ENCODE measurements around the gene CERS6.

The CERS6 gene

DNA sequence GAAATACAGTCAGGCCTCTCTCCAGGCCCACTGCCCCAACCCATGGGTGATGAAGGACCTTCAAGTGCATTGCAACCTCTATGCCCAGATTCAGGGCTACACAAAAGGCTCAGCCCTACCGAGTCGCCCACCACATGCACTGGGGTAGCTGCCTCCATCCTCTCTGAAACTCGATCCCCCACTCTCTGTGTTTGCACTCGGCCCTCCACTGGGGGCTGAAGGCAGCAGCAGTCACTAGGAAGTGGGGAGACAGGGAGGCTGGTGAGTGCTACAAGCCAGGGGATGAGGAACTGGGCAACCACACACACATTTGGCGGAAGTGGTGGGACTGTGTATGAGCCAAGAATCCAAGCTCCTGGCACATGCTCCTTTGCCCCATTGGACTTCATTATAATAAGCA is 94.6 kb downstream of the CERS6 start:
- TF ChIP-seq ARNTL (CRISPR knock-in tag; IDR thresholded peaks at IDR 0.05; ENCODE audit: borderline replicate concordance, low read depth) (no peak), ZFP30 (CRISPR knock-in tag; IDR thresholded peaks at IDR 0.05) (no peak), ZC3H10 (CRISPR knock-in tag; IDR thresholded peaks at IDR 0.05) (no peak), ZNF8 (CRISPR knock-in tag; IDR thresholded peaks at IDR 0.05) (no peak), BACH2 (CRISPR knock-in tag; IDR thresholded peaks at IDR 0.05; ENCODE audit: borderline replicate concordance) (no peak), SNAI2 (CRISPR knock-in tag; IDR thresholded peaks at IDR 0.05) (no peak), ZNF70 (CRISPR knock-in tag; IDR thresholded peaks at IDR 0.05) (no peak), PPARA (CRISPR knock-in tag; IDR thresholded peaks at IDR 0.05; ENCODE audit: borderline replicate concordance) (no peak), GLIS3 (CRISPR knock-in tag; IDR thresholded peaks at IDR 0.05) (no peak), OSR1 (CRISPR knock-in tag; IDR thresholded peaks at IDR 0.05) (no peak), ESRRG (CRISPR knock-in tag; IDR thresholded peaks at IDR 0.05) (no peak), ZNF565 (CRISPR knock-in tag; conservative IDR thresholded peaks at IDR 0.05; ENCODE audit: low read depth) (no peak)
- no peak for ATAC-seq

DNA sequence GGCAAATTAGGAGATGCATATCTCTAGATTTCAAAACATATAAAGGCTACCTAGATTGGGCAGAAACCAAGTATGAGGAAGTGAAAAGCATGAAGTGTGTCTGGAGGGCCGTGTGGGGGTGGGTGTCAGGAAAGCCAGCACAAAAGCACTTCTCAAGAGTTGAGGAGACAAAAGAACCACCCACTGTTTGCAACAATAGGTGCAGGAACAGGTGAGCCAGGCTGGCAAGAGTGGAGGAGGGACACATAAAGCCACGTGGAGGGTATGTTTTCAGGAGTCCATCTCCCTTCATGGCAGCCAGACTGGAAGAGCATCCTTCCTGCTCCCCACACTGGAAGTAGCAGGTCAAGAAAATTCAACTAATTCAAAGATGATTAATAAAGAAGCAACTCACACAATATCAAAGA is 96.4 kb downstream of the CERS6 start:
- no peak for ATAC-seq
- TF ChIP-seq, protein P1, sequence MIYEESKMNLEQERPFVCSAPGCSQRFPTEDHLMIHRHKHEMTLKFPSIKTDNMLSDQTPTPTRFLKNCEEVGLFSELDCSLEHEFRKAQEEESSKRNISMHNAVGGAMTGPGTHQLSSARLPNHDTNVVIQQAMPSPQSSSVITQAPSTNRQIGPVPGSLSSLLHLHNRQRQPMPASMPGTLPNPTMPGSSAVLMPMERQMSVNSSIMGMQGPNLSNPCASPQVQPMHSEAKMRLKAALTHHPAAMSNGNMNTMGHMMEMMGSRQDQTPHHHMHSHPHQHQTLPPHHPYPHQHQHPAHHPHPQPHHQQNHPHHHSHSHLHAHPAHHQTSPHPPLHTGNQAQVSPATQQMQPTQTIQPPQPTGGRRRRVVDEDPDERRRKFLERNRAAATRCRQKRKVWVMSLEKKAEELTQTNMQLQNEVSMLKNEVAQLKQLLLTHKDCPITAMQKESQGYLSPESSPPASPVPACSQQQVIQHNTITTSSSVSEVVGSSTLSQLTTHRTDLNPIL (CRISPR knock-in tag; IDR thresholded peaks at IDR 0.05; ENCODE audit: low read depth), result no peak
- TF ChIP-seq ISL1 (CRISPR knock-in tag; IDR thresholded peaks at IDR 0.05) (no peak), PPARA (CRISPR knock-in tag; IDR thresholded peaks at IDR 0.05; ENCODE audit: borderline replicate concordance) (no peak), ZC3H10 (CRISPR knock-in tag; IDR thresholded peaks at IDR 0.05) (no peak), ZFP30 (CRISPR knock-in tag; IDR thresholded peaks at IDR 0.05) (no peak), ESRRG (CRISPR knock-in tag; IDR thresholded peaks at IDR 0.05) (no peak), CSDC2 (CRISPR knock-in tag; IDR thresholded peaks at IDR 0.05) (no peak), ZNF565 (CRISPR knock-in tag; conservative IDR thresholded peaks at IDR 0.05; ENCODE audit: low read depth) (no peak), ZNF8 (CRISPR knock-in tag; IDR thresholded peaks at IDR 0.05) (no peak), TCF4 (CRISPR knock-in tag; IDR thresholded peaks at IDR 0.05; ENCODE audit: borderline replicate concordance) (no peak), ARNTL (CRISPR knock-in tag; IDR thresholded peaks at IDR 0.05; ENCODE audit: borderline replicate concordance, low read depth) (no peak), GLIS3 (CRISPR knock-in tag; IDR thresholded peaks at IDR 0.05) (no peak), RARB (CRISPR knock-in tag; IDR thresholded peaks at IDR 0.05) (no peak), ZNF70 (CRISPR knock-in tag; IDR thresholded peaks at IDR 0.05) (no peak), SNAI2 (CRISPR knock-in tag; IDR thresholded peaks at IDR 0.05) (no peak), ZFP3 (CRISPR knock-in tag; IDR thresholded peaks at IDR 0.05) (no peak), TOX (CRISPR knock-in tag; IDR thresholded peaks at IDR 0.05; ENCODE audit: borderline replicate concordance) (no peak)
- TF ChIP-seq, protein P2, sequence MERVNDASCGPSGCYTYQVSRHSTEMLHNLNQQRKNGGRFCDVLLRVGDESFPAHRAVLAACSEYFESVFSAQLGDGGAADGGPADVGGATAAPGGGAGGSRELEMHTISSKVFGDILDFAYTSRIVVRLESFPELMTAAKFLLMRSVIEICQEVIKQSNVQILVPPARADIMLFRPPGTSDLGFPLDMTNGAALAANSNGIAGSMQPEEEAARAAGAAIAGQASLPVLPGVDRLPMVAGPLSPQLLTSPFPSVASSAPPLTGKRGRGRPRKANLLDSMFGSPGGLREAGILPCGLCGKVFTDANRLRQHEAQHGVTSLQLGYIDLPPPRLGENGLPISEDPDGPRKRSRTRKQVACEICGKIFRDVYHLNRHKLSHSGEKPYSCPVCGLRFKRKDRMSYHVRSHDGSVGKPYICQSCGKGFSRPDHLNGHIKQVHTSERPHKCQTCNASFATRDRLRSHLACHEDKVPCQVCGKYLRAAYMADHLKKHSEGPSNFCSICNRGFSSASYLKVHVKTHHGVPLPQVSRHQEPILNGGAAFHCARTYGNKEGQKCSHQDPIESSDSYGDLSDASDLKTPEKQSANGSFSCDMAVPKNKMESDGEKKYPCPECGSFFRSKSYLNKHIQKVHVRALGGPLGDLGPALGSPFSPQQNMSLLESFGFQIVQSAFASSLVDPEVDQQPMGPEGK (CRISPR knock-in tag; IDR thresholded peaks at IDR 0.05; ENCODE audit: borderline replicate concordance), result no peak
- TF ChIP-seq, protein P3, sequence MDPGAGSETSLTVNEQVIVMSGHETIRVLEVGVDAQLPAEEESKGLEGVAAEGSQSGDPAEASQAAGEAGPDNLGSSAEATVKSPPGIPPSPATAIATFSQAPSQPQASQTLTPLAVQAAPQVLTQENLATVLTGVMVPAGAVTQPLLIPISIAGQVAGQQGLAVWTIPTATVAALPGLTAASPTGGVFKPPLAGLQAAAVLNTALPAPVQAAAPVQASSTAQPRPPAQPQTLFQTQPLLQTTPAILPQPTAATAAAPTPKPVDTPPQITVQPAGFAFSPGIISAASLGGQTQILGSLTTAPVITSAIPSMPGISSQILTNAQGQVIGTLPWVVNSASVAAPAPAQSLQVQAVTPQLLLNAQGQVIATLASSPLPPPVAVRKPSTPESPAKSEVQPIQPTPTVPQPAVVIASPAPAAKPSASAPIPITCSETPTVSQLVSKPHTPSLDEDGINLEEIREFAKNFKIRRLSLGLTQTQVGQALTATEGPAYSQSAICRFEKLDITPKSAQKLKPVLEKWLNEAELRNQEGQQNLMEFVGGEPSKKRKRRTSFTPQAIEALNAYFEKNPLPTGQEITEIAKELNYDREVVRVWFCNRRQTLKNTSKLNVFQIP (CRISPR knock-in tag; IDR thresholded peaks at IDR 0.05; ENCODE audit: borderline replicate concordance, low read depth), result no peak
- TF ChIP-seq, protein P4, sequence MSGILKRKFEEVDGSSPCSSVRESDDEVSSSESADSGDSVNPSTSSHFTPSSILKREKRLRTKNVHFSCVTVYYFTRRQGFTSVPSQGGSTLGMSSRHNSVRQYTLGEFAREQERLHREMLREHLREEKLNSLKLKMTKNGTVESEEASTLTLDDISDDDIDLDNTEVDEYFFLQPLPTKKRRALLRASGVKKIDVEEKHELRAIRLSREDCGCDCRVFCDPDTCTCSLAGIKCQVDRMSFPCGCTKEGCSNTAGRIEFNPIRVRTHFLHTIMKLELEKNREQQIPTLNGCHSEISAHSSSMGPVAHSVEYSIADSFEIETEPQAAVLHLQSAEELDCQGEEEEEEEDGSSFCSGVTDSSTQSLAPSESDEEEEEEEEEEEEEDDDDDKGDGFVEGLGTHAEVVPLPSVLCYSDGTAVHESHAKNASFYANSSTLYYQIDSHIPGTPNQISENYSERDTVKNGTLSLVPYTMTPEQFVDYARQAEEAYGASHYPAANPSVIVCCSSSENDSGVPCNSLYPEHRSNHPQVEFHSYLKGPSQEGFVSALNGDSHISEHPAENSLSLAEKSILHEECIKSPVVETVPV (CRISPR knock-in tag; IDR thresholded peaks at IDR 0.05), result no peak

DNA sequence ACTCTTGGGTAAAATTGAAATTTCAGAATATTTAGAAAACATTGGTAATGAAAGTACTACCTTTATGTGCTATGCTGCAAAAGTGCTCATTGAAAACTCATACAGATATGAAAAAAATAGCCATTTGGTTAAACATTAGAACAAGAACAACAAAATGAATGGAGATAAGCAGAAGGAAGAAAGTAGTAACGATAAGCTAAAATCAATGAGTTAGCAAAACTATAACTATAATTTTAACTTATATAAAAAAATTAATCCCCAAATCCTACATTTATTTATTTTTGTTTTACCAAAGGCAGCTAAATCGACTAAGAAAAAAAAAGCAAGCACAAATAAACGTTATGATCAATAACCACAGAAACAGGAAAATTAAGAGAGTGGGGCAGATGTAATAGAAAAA is 99.2 kb downstream of the CERS6 start:
- no peak for ATAC-seq
- TF ChIP-seq CSDC2 (CRISPR knock-in tag; IDR thresholded peaks at IDR 0.05) (no peak), ZNF70 (CRISPR knock-in tag; IDR thresholded peaks at IDR 0.05) (no peak), ARNTL (CRISPR knock-in tag; IDR thresholded peaks at IDR 0.05; ENCODE audit: borderline replicate concordance, low read depth) (no peak), SNAI2 (CRISPR knock-in tag; IDR thresholded peaks at IDR 0.05) (no peak), TOX (CRISPR knock-in tag; IDR thresholded peaks at IDR 0.05; ENCODE audit: borderline replicate concordance) (no peak), ESRRG (CRISPR knock-in tag; IDR thresholded peaks at IDR 0.05) (no peak), BACH2 (CRISPR knock-in tag; IDR thresholded peaks at IDR 0.05; ENCODE audit: borderline replicate concordance) (no peak), PPARA (CRISPR knock-in tag; IDR thresholded peaks at IDR 0.05; ENCODE audit: borderline replicate concordance) (no peak), GLIS3 (CRISPR knock-in tag; IDR thresholded peaks at IDR 0.05) (no peak), RARB (CRISPR knock-in tag; IDR thresholded peaks at IDR 0.05) (no peak), TCF4 (CRISPR knock-in tag; IDR thresholded peaks at IDR 0.05; ENCODE audit: borderline replicate concordance) (no peak), ZFP30 (CRISPR knock-in tag; IDR thresholded peaks at IDR 0.05) (no peak), ZC3H10 (CRISPR knock-in tag; IDR thresholded peaks at IDR 0.05) (no peak), ZFP3 (CRISPR knock-in tag; IDR thresholded peaks at IDR 0.05) (no peak)
- TF ChIP-seq, protein P4 (CRISPR knock-in tag; IDR thresholded peaks at IDR 0.05), result no peak
- TF ChIP-seq, protein P2 (CRISPR knock-in tag; IDR thresholded peaks at IDR 0.05; ENCODE audit: borderline replicate concordance), result no peak
- TF ChIP-seq, protein P3 (CRISPR knock-in tag; IDR thresholded peaks at IDR 0.05; ENCODE audit: borderline replicate concordance, low read depth), result no peak
- TF ChIP-seq, protein P1 (CRISPR knock-in tag; IDR thresholded peaks at IDR 0.05; ENCODE audit: low read depth), result no peak
